ENCODE measurements around the gene CMTM3. TPM values are rescaled to one million over a fixed set of nuclear protein-coding genes. Genes with fewer than 3 reads are reported as not detected.
A peak's percentile ranks its signal among the peaks of the same experiment; 100 is the strongest.

The CMTM3 gene
- total and polyA plus RNA-seq, 2 experiments from 2014 or later, result 16.4 to 16.6 TPM

DNA sequence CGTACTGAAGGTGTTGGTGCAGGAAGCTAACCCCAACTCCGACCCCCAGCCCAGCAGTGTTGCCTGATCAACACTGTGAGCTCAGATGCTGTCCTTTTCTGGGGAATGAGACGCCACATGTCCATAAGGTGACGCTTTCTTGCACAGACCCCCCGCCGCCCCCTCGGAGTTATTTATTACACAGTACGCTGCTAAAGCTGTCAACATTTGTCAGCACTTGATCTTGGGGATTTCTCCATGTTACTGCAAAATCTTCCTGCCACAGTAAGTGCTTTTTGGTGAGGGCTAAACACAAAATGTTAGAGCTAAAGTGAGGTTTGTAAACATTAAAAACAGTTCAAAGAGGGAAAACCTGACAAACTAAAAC, 15.9 kb downstream of the CMTM3 start (continued):
- TF ChIP-seq CREB1 (CRISPR knock-in tag; IDR thresholded peaks at IDR 0.05; ENCODE audit: low read depth), result no peak
- TF ChIP-seq REST (IDR thresholded peaks at IDR 0.05; ENCODE audit: unreplicated experiment), result no peak
- no peak for TF ChIP-seq STAT1 (IDR thresholded peaks at IDR 0.05; ENCODE audit: unreplicated experiment)
- TF ChIP-seq ZNF114 (CRISPR knock-in tag; IDR thresholded peaks at IDR 0.05), result no peak
- TF ChIP-seq ETS1 (IDR thresholded peaks at IDR 0.05), result no peak

DNA sequence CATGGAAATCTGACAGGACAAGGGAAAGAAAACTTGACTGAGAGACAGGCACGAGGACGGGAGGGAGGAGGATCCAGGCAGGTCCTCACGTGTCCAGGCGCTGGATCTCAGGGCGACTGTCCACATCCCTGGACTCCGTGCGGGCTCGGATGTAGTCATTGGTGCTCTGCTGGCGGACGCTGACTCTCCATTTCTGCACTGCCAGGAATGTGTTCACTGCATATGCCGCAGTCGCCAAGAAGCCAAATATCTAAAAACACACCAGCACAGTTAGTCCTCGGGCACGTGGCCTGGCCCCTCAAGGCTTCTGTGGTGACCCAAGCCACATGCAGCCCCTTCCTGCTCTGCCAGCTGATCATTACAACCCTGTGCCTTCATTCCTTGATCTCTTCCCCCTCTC, 17.5 kb downstream of the CMTM3 start:
- no peak for DNase-seq (ENCODE audit: low spot score)
- no peaks in the 10 kb centered on the region for H3F3A ChIP-seq (replicated peaks; ENCODE audit: low read depth)
- no peaks in the 10 kb centered on the region; the same call in 1 of the 2 replicates for H3K36me3 ChIP-seq (ENCODE audit: insufficient read depth)
- H3K4me3 ChIP-seq, result no peak overlapping the region
- no peaks in the 10 kb centered on the region for H3K79me2 ChIP-seq (replicated peaks; ENCODE audit: insufficient read depth)
- no peak overlapping the region for H2AFZ ChIP-seq
- Mint-ChIP-seq H3K4me1 (peaks cover 11% of the 10 kb centered on the region), H3K36me3 (ENCODE audit: low read depth) (peaks cover 23% of the 10 kb centered on the region; the same call in 2 of the 3 replicates), H3K27ac (peak overlapping the region; percentile 62; the same call in 1 of the 2 replicates), H3K9me3 (no peaks in the 10 kb centered on the region), H3K27me3 (ENCODE audit: insufficient read depth, low read depth, poor library complexity) (no peaks in the 10 kb centered on the region), H3K4me3 (no peak overlapping the region)
- peaks cover 11% of the 10 kb centered on the region for H4K20me1 ChIP-seq (replicated peaks; ENCODE audit: insufficient read depth)
- H3K9me2 ChIP-seq (ENCODE audit: insufficient read depth), result no peaks in the 10 kb centered on the region
- H3K4me2 ChIP-seq, result no peak overlapping the region
- no peak for ATAC-seq
- no peaks in the 10 kb centered on the region for H3K27me3 ChIP-seq (ENCODE audit: insufficient read depth)
- H3K4me1 ChIP-seq (ENCODE audit: insufficient read depth), result peaks cover 6% of the 10 kb centered on the region
- H3K27ac ChIP-seq (ENCODE audit: low read depth), result no peak overlapping the region
- TF ChIP-seq STAT1 (IDR thresholded peaks at IDR 0.05; ENCODE audit: unreplicated experiment), result no peak
- TF ChIP-seq REST (IDR thresholded peaks at IDR 0.05; ENCODE audit: unreplicated experiment), result no peak
- TF ChIP-seq JUNB (IDR thresholded peaks at IDR 0.05; ENCODE audit: unreplicated experiment), result no peak
- TF ChIP-seq ZNF331 (CRISPR knock-in tag; IDR thresholded peaks at IDR 0.05; ENCODE audit: low read depth), result no peak
- no peak for TF ChIP-seq EZH2 (IDR thresholded peaks at IDR 0.05; ENCODE audit: low read depth, unreplicated experiment)
- TF ChIP-seq CTCF (conservative IDR thresholded peaks at IDR 0.05; ENCODE audit: low read depth in 2 of 2), result no peak
- TF ChIP-seq ZNF114 (CRISPR knock-in tag; IDR thresholded peaks at IDR 0.05), result no peak
- no peak for TF ChIP-seq NANOG (IDR thresholded peaks at IDR 0.05; ENCODE audit: borderline replicate concordance)
- no peak for TF ChIP-seq EZH2phosphoT487 (IDR thresholded peaks at IDR 0.05; ENCODE audit: unreplicated experiment)
- no peak for TF ChIP-seq CREB1 (CRISPR knock-in tag; IDR thresholded peaks at IDR 0.05; ENCODE audit: low read depth)
- TF ChIP-seq POLR2AphosphoS5 (IDR thresholded peaks at IDR 0.05; ENCODE audit: low read depth), result no peak
- no peak for TF ChIP-seq ETS1 (IDR thresholded peaks at IDR 0.05)

Measured in GM23338 (cell line).